ENCODE measurements around the gene NDST4. TPM values are rescaled to one million over a fixed set of nuclear protein-coding genes. Genes with fewer than 3 reads are reported as not detected.

Gene NDST4
- total RNA-seq, 3 donors from 2014 or later (not counting 1 experiment from before 2014, with no cell fraction given), result not detected

DNA sequence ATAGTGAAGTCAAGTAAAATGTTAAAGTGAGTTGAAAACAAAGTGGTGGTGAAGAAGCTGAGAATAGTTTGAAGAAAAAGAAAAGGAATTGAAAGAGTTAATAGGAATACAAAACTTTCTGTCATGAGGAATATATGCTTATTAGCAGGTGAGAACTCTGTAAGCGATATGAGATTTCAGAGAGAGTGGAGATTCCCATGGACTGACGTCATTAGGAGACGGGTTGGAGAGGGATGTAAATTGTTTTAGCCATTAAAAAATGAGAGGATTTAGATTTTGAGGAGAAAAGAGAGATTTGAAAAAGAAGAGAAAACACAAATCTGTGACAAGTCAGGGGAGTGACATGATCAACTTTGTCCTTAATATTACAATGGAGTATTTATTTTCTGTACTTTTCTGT, 11.7 kb downstream of the NDST4 start:
- H3K27ac ChIP-seq (ENCODE audit: low read length), result no peak overlapping the region
- H3K36me3 ChIP-seq (ENCODE audit: control insufficient read depth, insufficient read depth, low read length), result no peaks in the 10 kb centered on the region
- no peak overlapping the region for H3K4me3 ChIP-seq (ENCODE audit: low read length)
- 93% methylated on average over 3 of the region's 3 CpGs for WGBS (ENCODE audit: insufficient coverage)
- no peaks in the 10 kb centered on the region for H3K9me3 ChIP-seq (ENCODE audit: control insufficient read depth, insufficient read depth, low read length)
- TF ChIP-seq, protein P1, sequence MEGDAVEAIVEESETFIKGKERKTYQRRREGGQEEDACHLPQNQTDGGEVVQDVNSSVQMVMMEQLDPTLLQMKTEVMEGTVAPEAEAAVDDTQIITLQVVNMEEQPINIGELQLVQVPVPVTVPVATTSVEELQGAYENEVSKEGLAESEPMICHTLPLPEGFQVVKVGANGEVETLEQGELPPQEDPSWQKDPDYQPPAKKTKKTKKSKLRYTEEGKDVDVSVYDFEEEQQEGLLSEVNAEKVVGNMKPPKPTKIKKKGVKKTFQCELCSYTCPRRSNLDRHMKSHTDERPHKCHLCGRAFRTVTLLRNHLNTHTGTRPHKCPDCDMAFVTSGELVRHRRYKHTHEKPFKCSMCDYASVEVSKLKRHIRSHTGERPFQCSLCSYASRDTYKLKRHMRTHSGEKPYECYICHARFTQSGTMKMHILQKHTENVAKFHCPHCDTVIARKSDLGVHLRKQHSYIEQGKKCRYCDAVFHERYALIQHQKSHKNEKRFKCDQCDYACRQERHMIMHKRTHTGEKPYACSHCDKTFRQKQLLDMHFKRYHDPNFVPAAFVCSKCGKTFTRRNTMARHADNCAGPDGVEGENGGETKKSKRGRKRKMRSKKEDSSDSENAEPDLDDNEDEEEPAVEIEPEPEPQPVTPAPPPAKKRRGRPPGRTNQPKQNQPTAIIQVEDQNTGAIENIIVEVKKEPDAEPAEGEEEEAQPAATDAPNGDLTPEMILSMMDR (IDR thresholded peaks at IDR 0.05), result no peak
- ATAC-seq, result no peak
- no peaks in the 10 kb centered on the region for H3K27me3 Mint-ChIP-seq (ENCODE audit: low read depth in 2 of 2)
- no peaks in the 10 kb centered on the region for H3K27me3 ChIP-seq (ENCODE audit: control insufficient read depth, insufficient read depth, low read length)
- DNase-seq, result no peak
- intact Hi-C loops (cut with micrococcal nuclease), result no loop called here
- H3K4me3 Mint-ChIP-seq, result no peak overlapping the region
- H3K27ac Mint-ChIP-seq, result no peak overlapping the region
- peaks cover 6 to 9% of the 10 kb centered on the region in 2 donors for H3K9me3 Mint-ChIP-seq
- H3K36me3 Mint-ChIP-seq, result no peaks in the 10 kb centered on the region
- H3K4me1 Mint-ChIP-seq, result no peaks in the 10 kb centered on the region
- H3K4me1 ChIP-seq (ENCODE audit: control insufficient read depth, insufficient read depth, low read length), result no peaks in the 10 kb centered on the region

DNA sequence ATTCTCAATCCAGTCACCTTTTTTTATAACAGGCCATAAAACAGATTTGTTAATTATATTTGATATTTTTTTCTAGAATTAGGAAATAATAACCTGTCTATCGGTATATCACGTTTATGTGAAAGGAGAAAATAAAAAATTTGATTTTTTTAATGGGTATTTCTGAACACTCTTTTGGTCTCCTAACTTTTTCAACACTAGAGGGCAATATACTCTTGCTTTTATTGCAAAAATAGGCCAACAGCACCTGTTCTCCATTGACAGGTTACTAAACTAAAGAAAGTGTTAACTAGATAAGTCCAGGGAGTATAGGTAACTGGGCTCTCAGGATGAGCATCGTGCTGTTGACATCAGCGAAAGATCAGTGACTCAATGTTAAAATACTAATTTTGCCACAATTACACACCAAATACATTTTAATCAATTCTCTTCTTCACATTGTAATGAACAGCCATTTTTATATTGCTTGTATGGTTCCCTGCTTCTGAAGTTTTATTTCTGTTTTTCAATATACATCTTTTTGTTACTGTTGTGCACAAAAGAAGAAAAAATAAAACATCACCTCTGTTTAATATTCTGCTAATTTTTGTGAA, 22.8 kb downstream of the NDST4 start:
- Mint-ChIP-seq H3K4me3 (no peak overlapping the region), H3K36me3 (no peaks in the 10 kb centered on the region), H3K27me3 (ENCODE audit: low read depth in 2 of 2) (no peaks in the 10 kb centered on the region), H3K27ac (no peak overlapping the region), H3K9me3 (peaks cover 0 to under 1% of the 10 kb centered on the region in 2 donors), H3K4me1 (no peaks in the 10 kb centered on the region)
- ATAC-seq (no peak), DNase-seq (peak in 1 of 2 donors; percentile 15)
- H3K4me1 ChIP-seq (ENCODE audit: control insufficient read depth, insufficient read depth, low read length), result no peaks in the 10 kb centered on the region
- H3K4me3 ChIP-seq (ENCODE audit: low read length), result no peak overlapping the region
- 36% methylated on average over 2 of the region's 4 CpGs for WGBS (ENCODE audit: insufficient coverage)
- TF ChIP-seq, protein P1 (IDR thresholded peaks at IDR 0.05), result peak; percentile 30
- no peak overlapping the region for H3K27ac ChIP-seq (ENCODE audit: low read length)
- H3K27me3 ChIP-seq (ENCODE audit: control insufficient read depth, insufficient read depth, low read length), result no peaks in the 10 kb centered on the region
- intact Hi-C loops (cut with micrococcal nuclease), result no loop called here
- no peaks in the 10 kb centered on the region for H3K9me3 ChIP-seq (ENCODE audit: control insufficient read depth, insufficient read depth, low read length)
- H3K36me3 ChIP-seq (ENCODE audit: control insufficient read depth, insufficient read depth, low read length), result no peaks in the 10 kb centered on the region

DNA sequence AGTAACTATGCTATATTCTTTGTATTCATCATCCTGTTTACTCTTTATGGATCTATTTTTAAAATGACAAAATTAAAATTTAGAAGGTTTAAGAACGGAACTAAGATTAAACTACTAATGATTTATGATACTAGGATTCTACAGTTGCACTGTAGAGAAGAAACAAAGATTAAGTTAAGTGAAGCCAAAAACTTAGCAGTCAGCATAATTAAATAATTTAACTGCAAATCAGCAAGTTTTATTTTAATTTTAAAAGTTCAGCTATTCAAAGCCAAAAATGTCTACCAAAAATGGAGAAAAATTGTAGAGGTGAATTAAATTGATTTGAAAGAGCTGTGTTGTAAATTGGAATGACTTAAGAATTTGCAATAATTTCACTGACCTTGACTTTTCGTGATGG, 30.8 kb downstream of the NDST4 start:
- no CpG with 5 or more reads among the region's 2 CpGs for WGBS (ENCODE audit: insufficient coverage)
- no peak for DNase-seq
- ATAC-seq, result no peak
- Mint-ChIP-seq H3K27me3 (ENCODE audit: low read depth in 2 of 2) (no peaks in the 10 kb centered on the region), H3K36me3 (no peaks in the 10 kb centered on the region), H3K27ac (no peak overlapping the region), H3K4me1 (no peaks in the 10 kb centered on the region), H3K4me3 (no peak overlapping the region), H3K9me3 (peaks cover 2 to 5% of the 10 kb centered on the region in 2 donors)
- Histone ChIP-seq H3K27me3 (ENCODE audit: control insufficient read depth, insufficient read depth, low read length) (no peaks in the 10 kb centered on the region), H3K9me3 (ENCODE audit: control insufficient read depth, insufficient read depth, low read length) (peaks cover 3% of the 10 kb centered on the region), H3K27ac (ENCODE audit: low read length) (no peak overlapping the region), H3K36me3 (ENCODE audit: control insufficient read depth, insufficient read depth, low read length) (no peaks in the 10 kb centered on the region), H3K4me3 (ENCODE audit: low read length) (no peak overlapping the region), H3K4me1 (ENCODE audit: control insufficient read depth, insufficient read depth, low read length) (no peaks in the 10 kb centered on the region)
- TF ChIP-seq, protein P1 (IDR thresholded peaks at IDR 0.05), result no peak
- intact Hi-C loops (cut with micrococcal nuclease), result no loop called here

DNA sequence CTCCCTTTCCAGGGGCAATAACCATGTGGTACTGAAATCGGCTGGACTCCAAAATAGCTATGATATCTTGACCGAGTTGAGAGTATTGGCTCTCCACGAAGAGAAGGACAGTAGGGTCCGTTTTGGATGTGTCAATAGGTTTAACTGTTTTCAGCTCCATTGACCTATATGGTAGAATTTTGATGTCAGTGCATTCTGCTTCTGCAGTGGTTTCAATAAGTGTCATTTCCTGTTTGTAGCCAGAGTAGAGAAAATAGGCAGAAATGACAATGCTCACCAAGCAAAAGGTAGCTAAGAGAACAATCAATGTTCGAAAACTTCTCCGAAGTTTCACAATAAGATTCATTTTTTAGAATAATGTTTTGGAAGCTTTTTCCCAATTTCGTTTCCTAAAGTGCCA, 36.7 kb downstream of the NDST4 start:
- Mint-ChIP-seq H3K36me3 (no peaks in the 10 kb centered on the region), H3K4me3 (no peak overlapping the region), H3K4me1 (no peaks in the 10 kb centered on the region), H3K27ac (no peak overlapping the region), H3K9me3 (peaks cover 3 to 8% of the 10 kb centered on the region in 2 donors), H3K27me3 (ENCODE audit: low read depth in 2 of 2) (no peaks in the 10 kb centered on the region)
- Histone ChIP-seq H3K9me3 (ENCODE audit: control insufficient read depth, insufficient read depth, low read length) (no peaks in the 10 kb centered on the region), H3K4me3 (ENCODE audit: low read length) (no peak overlapping the region), H3K27ac (ENCODE audit: low read length) (no peak overlapping the region), H3K36me3 (ENCODE audit: control insufficient read depth, insufficient read depth, low read length) (no peaks in the 10 kb centered on the region), H3K4me1 (ENCODE audit: control insufficient read depth, insufficient read depth, low read length) (no peaks in the 10 kb centered on the region), H3K27me3 (ENCODE audit: control insufficient read depth, insufficient read depth, low read length) (no peaks in the 10 kb centered on the region)
- TF ChIP-seq, protein P1 (IDR thresholded peaks at IDR 0.05), result no peak
- DNase-seq (no peak), ATAC-seq (no peak)
- intact Hi-C loops (cut with micrococcal nuclease), result no loop called here
- WGBS (ENCODE audit: insufficient coverage), result 88% methylated on average over 7 of the region's 7 CpGs

Data from natural killer cell (primary cell).